K562 (cell line): Measurements from ENCODE around the gene DOCK6. TPM values are rescaled to one million over a fixed set of nuclear protein-coding genes. Genes with fewer than 3 reads are reported as not detected.

ENCODE experiments used
- CBX2 ChIP-seq: fragments of 200-600 bp; sonication (generic); IDR thresholded peaks from one replicate; pipeline ENCODE4 v1.6.1; 2012; ENCODE audit warnings: mild to moderate bottlenecking, low read length, inconsistent platforms; ENCODE audit not compliant: insufficient read depth, poor library complexity, severe bottlenecking
- CHD2 ChIP-seq: IDR thresholded peaks from 2 replicates; pipeline ENCODE4 v1.6.1; 2011; ENCODE audit warnings: low read depth, low read length
- DPF2 ChIP-seq: fragments of 450-650 bp; IDR thresholded peaks from 2 replicates; pipeline ENCODE4 v1.6.1; 2016
- MTA2 ChIP-seq: fragments of 450-650 bp; IDR thresholded peaks from 2 replicates; pipeline ENCODE4 v1.6.1; 2016; ENCODE audit warnings: low read depth
- NEUROD1 ChIP-seq: fragments of 150-350 bp; IDR thresholded peaks from 2 replicates; pipeline ENCODE4 v1.6.1; 2014; ENCODE audit warnings: borderline replicate concordance, low read length, low read depth; ENCODE audit not compliant: partially characterized antibody
- SAFB2 ChIP-seq: fragments of 200-400 bp; formaldehyde crosslinking; IDR thresholded peaks from 2 replicates; pipeline ENCODE4 v1.6.1; 2018; ENCODE audit warnings: borderline replicate concordance, low read length, low read depth, moderate library complexity; ENCODE audit not compliant: severe bottlenecking
- SNIP1 ChIP-seq: fragments of 450-650 bp; IDR thresholded peaks from 2 replicates; pipeline ENCODE4 v1.7.1; 2017; ENCODE audit warnings: low read depth, mild to moderate bottlenecking
- TAL1 ChIP-seq: fragments of 450-650 bp; IDR thresholded peaks from 2 replicates; pipeline ENCODE4 v1.6.1; 2016; ENCODE audit warnings: mild to moderate bottlenecking
- ZBTB40 ChIP-seq, 2 experiments: fragments of 450-650 bp in 1 of 2; sonication (generic) in 1 of 2; formaldehyde crosslinking in 1 of 2; IDR thresholded peaks; 2 replicates each; pipeline versions ENCODE4 v1.7.1 to v1.9.0; 2016 to 2022; ENCODE audit warnings: inconsistent platforms in 1 of 2, mild to moderate bottlenecking in 1 of 2, missing genetic modification reagents in 1 of 2
- ZNF175 ChIP-seq: fragments of 200-800 bp; sonication (Bioruptor generic); IDR thresholded peaks from 2 replicates; pipeline ENCODE4 v1.6.1; 2016; ENCODE audit warnings: low read depth, mild to moderate bottlenecking, missing genetic modification characterization, missing compliant biosample characterization
- polyA plus RNA-seq, 8 experiments: library from polyadenylated mRNA; depleted of rRNA in 4 of 8; stranded (reverse) in 5 of 8; unstranded in 3 of 8; fragments of >200 nt; fragmentation: Nextera tagmentation in 2 of 8; fragmentation: Illumina TruSeq in 1 of 8; extraction: Ambion mirVana in 2 of 8; extraction: Trizol in 1 of 8; gene quantifications; 2 replicates each; pipeline versions ENCODE4 v1.2.1 to v1.2.3, GENCODE V29; 2011 to 2014; ENCODE audit warnings: inconsistent platforms in 1 of 8, missing spikeins in 1 of 8
- total RNA-seq, 7 experiments: library from RNA; depleted of rRNA in 6 of 7; stranded (reverse); fragments of >200 nt in 6 of 7; fragmentation: Illumina TruSeq in 2 of 7; extraction: Trizol in 2 of 7; gene quantifications; 2 replicates each; pipeline versions ENCODE4 v1.2.1 to v1.2.3, GENCODE V29; 2011 to 2021; ENCODE audit warnings: low replicate concordance in 1 of 7
- TF ChIP-seq, protein P1 (sequence below): sonication (generic); formaldehyde crosslinking; IDR thresholded peaks from 2 replicates; pipeline ENCODE4 v1.8.0; 2023; ENCODE audit warnings: mild to moderate bottlenecking, missing genetic modification reagents
- TF ChIP-seq, protein P2 (sequence below): sonication (generic); formaldehyde crosslinking; IDR thresholded peaks from 2 replicates; pipeline ENCODE4 v1.8.0; 2022; ENCODE audit warnings: missing genetic modification reagents, mild to moderate bottlenecking, moderate library complexity, borderline replicate concordance

DOCK6 gene
- total and polyA plus RNA-seq, 9 of the 15 experiments (the other 6 are each of a cell fraction or from before 2014, with no cell fraction given) = 0.35 to 19.3 (median 3.8) TPM

GRCh38 chr19:11196406-11197287 lies 65.7 kb downstream of the DOCK6 start (continued):
- TF ChIP-seq ZBTB40 (IDR thresholded peaks at IDR 0.05) (peak; percentile 58; the same call in 1 of the 2 replicates), ZBTB40 (CRISPR knock-in tag; IDR thresholded peaks at IDR 0.05) (no peak), MTA2 (no peak), SAFB2 (no peak), ZNF175 (CRISPR knock-in tag) (no peak), DPF2 (no peak), SNIP1 (no peak), CBX2 (no peak), CHD2 (no peak), TAL1 (no peak), NEUROD1 (no peak)
- TF ChIP-seq, protein P1, sequence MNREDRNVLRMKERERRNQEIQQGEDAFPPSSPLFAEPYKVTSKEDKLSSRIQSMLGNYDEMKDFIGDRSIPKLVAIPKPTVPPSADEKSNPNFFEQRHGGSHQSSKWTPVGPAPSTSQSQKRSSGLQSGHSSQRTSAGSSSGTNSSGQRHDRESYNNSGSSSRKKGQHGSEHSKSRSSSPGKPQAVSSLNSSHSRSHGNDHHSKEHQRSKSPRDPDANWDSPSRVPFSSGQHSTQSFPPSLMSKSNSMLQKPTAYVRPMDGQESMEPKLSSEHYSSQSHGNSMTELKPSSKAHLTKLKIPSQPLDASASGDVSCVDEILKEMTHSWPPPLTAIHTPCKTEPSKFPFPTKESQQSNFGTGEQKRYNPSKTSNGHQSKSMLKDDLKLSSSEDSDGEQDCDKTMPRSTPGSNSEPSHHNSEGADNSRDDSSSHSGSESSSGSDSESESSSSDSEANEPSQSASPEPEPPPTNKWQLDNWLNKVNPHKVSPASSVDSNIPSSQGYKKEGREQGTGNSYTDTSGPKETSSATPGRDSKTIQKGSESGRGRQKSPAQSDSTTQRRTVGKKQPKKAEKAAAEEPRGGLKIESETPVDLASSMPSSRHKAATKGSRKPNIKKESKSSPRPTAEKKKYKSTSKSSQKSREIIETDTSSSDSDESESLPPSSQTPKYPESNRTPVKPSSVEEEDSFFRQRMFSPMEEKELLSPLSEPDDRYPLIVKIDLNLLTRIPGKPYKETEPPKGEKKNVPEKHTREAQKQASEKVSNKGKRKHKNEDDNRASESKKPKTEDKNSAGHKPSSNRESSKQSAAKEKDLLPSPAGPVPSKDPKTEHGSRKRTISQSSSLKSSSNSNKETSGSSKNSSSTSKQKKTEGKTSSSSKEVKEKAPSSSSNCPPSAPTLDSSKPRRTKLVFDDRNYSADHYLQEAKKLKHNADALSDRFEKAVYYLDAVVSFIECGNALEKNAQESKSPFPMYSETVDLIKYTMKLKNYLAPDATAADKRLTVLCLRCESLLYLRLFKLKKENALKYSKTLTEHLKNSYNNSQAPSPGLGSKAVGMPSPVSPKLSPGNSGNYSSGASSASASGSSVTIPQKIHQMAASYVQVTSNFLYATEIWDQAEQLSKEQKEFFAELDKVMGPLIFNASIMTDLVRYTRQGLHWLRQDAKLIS = no peak
- TF ChIP-seq, protein P2, sequence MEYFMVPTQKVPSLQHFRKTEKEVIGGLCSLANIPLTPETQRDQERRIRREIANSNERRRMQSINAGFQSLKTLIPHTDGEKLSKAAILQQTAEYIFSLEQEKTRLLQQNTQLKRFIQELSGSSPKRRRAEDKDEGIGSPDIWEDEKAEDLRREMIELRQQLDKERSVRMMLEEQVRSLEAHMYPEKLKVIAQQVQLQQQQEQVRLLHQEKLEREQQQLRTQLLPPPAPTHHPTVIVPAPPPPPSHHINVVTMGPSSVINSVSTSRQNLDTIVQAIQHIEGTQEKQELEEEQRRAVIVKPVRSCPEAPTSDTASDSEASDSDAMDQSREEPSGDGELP = peak; percentile 34; the same call in 1 of the 2 replicates
